Measurements from ENCODE around the gene DCDC1.

The DCDC1 gene

GRCh38 chr11:30917859-30918478 lies 451.6 kb downstream of the DCDC1 start:
- Histone ChIP-seq H3K4me3 (IDR thresholded peaks at IDR 0.05; ENCODE audit: insufficient read depth, low read depth, low read length) (no peak overlapping the region), H2AFZ (ENCODE audit: low read depth) (no peak overlapping the region), H3K79me2 (ENCODE audit: insufficient read depth, low read depth) (no peaks in the 10 kb centered on the region), H4K20me1 (ENCODE audit: insufficient read depth) (no peaks in the 10 kb centered on the region), H3K27ac (no peak overlapping the region), H3K36me3 (ENCODE audit: insufficient read depth) (no peaks in the 10 kb centered on the region), H3K27me3 (ENCODE audit: insufficient read depth, low read depth) (no peaks in the 10 kb centered on the region), H3K4me2 (no peak overlapping the region), H3K4me1 (ENCODE audit: low read depth, poor library complexity, severe bottlenecking) (no peaks in the 10 kb centered on the region), H3K9ac (no peak overlapping the region)
- TF ChIP-seq CTCF (conservative IDR thresholded peaks at IDR 0.05; ENCODE audit: low read depth, low read length): peak; percentile 82

- Histone ChIP-seq H3K27ac (no peak overlapping the region), H3K36me3 (ENCODE audit: insufficient read depth) (no peaks in the 10 kb centered on the region), H3K4me3 (IDR thresholded peaks at IDR 0.05; ENCODE audit: insufficient read depth, low read depth, low read length) (no peak overlapping the region), H3K27me3 (ENCODE audit: insufficient read depth, low read depth) (no peaks in the 10 kb centered on the region), H3K4me1 (ENCODE audit: low read depth, poor library complexity, severe bottlenecking) (no peaks in the 10 kb centered on the region), H4K20me1 (ENCODE audit: insufficient read depth) (no peaks in the 10 kb centered on the region), H3K4me2 (no peak overlapping the region), H2AFZ (ENCODE audit: low read depth) (no peak overlapping the region), H3K79me2 (ENCODE audit: insufficient read depth, low read depth) (no peaks in the 10 kb centered on the region), H3K9ac (no peak overlapping the region)
- TF ChIP-seq CTCF (conservative IDR thresholded peaks at IDR 0.05; ENCODE audit: low read depth, low read length): no peak
Observed at GRCh38 chr11:30917266-30917665, 452.3 kb downstream of the DCDC1 start.

- Histone ChIP-seq H3K4me3 (IDR thresholded peaks at IDR 0.05; ENCODE audit: insufficient read depth, low read depth, low read length) (no peak overlapping the region), H3K4me1 (ENCODE audit: low read depth, poor library complexity, severe bottlenecking) (no peaks in the 10 kb centered on the region), H3K27ac (no peak overlapping the region), H4K20me1 (ENCODE audit: insufficient read depth) (no peaks in the 10 kb centered on the region), H3K27me3 (ENCODE audit: insufficient read depth, low read depth) (no peaks in the 10 kb centered on the region), H3K36me3 (ENCODE audit: insufficient read depth) (no peaks in the 10 kb centered on the region), H2AFZ (ENCODE audit: low read depth) (no peak overlapping the region), H3K4me2 (no peak overlapping the region), H3K9ac (no peak overlapping the region), H3K79me2 (ENCODE audit: insufficient read depth, low read depth) (no peaks in the 10 kb centered on the region)
- TF ChIP-seq CTCF (conservative IDR thresholded peaks at IDR 0.05; ENCODE audit: low read depth, low read length): no peak
Observed at GRCh38 chr11:30916764-30917163, 452.8 kb downstream of the DCDC1 start.

- no peak for TF ChIP-seq CTCF (conservative IDR thresholded peaks at IDR 0.05; ENCODE audit: low read depth, low read length)
- H3K4me3 ChIP-seq (IDR thresholded peaks at IDR 0.05; ENCODE audit: insufficient read depth, low read depth, low read length): no peak overlapping the region
- H4K20me1 ChIP-seq (ENCODE audit: insufficient read depth): no peaks in the 10 kb centered on the region
- H3K27me3 ChIP-seq (ENCODE audit: insufficient read depth, low read depth): no peaks in the 10 kb centered on the region
- no peak overlapping the region for H3K4me2 ChIP-seq
- H3K9ac ChIP-seq: no peak overlapping the region
- no peak overlapping the region for H3K27ac ChIP-seq
- H3K4me1 ChIP-seq (ENCODE audit: low read depth, poor library complexity, severe bottlenecking): no peaks in the 10 kb centered on the region
- H3K79me2 ChIP-seq (ENCODE audit: insufficient read depth, low read depth): no peaks in the 10 kb centered on the region
- H2AFZ ChIP-seq (ENCODE audit: low read depth): no peak overlapping the region
- H3K36me3 ChIP-seq (ENCODE audit: insufficient read depth): no peaks in the 10 kb centered on the region
Observed at GRCh38 chr11:30914143-30914762, 455.3 kb downstream of the DCDC1 start.

All from KMS-11 (cell line).